ENCODE measurements around the gene ELMOD3.
A peak's percentile ranks its signal among the peaks of the same experiment; 100 is the strongest.
"Not testable (repeated sequence)": the region's sequence is repeated elsewhere in the genome, so short reads cannot be mapped to it uniquely, and the experiment has no call there.

The ELMOD3 gene
- total RNA-seq, result 14.7 to 37.6 (median 36.5) reads per million in 3 experiments

DNA sequence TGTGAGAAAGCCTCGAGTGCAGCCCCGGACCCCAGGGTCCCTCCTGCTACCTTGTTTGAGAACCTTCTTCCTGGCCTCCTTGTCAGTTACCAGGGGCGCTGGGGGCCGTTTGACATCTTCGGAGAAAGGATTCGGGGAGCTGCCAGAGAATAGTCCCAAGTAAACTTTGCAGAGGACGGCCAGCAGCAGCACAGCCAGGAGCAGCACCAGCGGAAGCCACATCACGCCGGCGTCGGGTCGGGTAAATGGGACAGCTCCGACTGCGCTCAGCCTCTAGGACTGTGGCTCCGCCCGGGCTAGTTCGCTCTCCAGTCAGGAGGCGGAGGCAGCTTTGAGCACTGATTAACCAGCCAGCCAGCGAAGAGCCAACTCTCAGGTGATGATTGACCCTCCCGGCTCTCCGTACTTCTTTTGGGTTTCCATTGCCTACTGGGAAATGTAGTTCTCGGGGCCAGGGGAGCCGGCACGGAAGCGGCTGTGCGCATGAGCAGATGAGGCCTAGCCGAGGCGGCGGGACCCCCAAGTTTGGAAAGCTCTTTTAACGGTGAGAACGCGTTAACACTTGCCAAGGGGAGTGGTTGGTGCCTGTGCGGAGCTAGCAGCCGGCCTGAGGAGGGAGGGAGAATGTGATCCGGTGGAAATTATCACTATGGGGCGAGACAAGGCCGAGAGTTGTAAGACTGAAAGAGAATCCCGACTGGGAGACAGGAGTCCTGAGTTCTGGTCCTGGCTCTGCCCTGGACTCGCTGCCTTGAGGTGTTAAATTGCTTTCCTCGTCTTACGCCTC, at the start of gene ELMOD3, which contains the start of gene RETSAT:
ELMOD3 (plus strand) TSS at position 484 of the 787 bp plus-strand sequence. CDS start 2,430 bp downstream, outside the sequence.
RETSAT (minus strand) TSS at position 243 of the 787 bp plus-strand sequence; CDS start at position 222, 21 bp downstream.
- DNase-seq, result peak; percentile 98

DNA sequence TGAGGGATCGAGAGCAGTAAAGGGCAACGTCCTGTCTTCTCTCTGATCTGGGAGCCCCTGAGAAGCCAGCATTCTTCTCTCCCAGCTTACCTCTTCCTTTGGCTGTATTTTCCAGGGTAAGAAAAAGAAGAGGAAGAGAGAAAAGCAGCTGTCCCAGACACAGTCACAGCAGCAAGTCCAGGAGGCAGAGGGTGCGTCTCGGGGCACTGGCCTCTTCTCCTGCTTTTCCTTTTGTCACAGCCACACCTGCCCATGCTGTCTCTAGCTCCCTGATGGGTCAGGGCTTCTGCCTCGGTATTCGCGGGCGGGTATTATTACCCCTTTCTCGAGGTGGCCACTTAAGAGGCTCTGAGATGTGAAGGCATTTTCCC, 47.1 kb upstream of the ELMOD3 start:
- no peak for DNase-seq

DNA sequence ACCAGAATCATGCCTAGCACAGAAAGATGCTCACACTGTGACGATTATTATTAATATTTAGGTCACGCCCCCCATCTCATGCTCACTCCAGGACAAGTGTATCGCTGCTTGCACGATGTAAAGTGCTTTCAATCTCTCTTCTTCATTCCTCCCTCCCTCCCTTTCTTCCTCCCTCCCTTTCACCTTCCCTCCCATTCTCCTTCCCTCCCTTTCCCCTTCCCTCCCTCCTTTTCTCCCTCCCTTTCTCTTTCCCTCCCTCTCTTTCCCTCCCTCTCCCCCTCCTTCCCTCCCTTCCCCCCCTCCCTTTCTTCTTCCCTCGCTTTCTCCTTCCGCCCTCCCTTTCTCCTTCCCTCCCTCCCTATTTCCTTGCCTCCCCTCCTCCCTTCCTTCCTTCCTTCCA, 46.4 kb upstream of the ELMOD3 start:
- DNase-seq, result no peak

DNA sequence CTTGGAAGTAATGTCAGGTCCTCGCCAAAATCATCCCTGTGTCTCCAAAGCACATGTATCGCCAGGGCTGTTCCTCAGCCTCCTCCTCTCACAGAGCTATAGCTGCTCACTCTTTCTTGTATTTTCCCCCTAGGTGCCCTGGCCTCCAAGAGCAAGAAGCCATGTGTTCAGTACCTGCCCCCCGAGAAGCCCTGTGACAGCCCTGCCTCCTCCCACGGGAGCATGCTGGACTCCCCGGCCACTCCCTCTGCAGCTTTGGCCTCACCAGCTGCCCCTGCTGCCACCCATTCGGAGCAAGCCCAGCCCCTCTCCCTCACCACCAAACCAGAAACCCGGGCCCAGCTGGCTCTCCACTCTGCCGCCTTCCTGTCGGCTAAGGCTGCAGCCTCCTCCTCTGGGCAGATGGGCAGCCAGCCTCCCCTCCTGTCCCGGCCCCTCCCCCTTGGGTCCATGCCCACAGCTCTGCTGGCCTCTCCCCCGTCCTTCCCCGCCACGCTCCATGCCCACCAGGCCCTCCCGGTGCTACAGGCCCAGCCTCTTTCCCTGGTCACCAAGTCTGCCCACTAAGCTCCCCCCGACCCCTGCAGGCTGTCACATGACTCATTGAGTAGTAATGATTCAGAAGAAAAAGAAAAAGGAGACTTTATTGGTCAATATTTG, 45.5 kb upstream of the ELMOD3 start:
- no peak for DNase-seq

DNA sequence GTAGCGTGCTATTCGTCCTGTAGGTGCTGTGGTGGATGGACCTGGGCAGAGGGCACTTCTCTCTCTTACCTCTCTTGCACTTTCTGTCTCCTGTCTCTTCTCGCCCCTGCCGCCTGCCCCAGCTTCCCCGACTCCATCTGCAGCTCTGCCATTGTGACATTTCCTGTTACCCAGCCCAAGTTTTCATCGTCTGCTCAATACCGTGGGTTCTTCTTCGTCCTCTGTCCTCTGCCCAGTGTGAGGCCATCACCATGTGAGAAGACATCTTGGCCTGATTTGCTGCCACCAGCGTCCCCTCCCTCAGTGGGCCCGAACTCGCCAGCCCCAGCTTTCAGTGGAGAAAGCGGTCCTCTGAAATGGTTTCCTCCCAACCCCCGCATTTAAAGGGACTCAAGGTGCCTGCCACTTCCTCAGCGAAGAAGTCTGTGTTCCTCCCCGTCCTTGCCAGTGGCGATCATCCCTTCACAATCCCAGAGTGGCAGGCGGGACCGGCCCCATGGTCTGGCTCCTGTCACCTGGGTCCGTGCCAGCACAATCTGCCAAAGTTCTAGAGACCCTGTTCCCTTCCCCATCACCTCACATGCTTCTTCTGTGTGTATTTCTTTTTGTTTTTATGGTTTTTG, 44.8 kb upstream of the ELMOD3 start:
- peak; percentile 26 for DNase-seq

DNA sequence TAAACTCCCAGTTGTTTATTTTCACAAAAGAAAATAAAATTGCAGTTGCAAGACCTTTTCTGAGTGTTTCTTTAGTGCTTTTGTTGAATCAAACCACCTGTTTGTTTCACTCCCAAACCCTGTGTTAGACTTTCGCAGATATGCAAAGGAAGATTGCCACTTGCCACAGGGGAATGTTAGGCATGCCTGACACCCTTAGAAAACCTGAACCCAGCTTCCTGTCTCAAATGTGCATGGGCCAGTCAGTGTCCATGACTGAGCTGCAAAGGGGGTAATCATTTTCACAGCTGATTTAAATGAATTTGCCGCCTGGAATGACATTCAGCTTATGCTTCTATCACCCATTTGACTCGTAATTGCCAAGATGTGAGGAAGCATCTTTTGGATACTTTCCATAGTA, 44.2 kb upstream of the ELMOD3 start:
- no peak for DNase-seq

DNA sequence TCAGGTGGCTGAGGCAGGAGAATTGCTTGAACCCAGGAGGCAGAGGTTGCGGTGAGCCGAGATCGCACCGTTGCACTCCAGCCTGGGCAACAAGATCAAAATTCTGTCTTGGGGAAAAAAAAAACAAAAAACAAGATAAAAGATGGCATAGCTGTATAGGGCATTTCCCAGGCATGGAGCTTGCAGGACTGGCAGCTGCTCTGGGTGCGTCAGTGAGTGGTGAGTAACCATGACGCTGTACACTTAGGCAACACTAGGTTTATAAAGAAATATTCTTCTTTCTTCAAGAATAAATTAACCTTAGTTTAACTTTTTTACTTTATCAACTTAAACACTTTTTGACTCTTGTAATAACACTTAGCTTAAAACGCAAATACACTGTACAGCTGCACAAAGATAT, 42.2 kb upstream of the ELMOD3 start:
- no peak for DNase-seq

DNA sequence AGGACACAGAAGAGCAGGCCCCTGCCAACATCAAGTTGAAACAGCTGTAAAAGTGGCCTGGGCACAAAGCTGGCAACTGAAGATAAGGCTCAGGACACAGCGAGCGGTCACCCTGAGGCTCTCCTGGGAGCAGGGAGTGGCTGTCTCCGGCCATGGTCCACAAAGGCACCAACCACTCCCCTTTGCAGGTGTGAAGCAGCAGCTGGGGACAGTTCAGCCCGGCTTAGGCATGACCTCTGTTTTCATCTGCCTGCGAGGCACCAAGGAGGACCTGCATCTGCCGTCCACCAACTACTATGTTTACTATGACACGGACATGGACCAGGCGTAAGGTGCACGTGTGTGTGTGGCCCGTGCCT, 39.7 kb upstream of the ELMOD3 start:
- DNase-seq, result no peak

DNA sequence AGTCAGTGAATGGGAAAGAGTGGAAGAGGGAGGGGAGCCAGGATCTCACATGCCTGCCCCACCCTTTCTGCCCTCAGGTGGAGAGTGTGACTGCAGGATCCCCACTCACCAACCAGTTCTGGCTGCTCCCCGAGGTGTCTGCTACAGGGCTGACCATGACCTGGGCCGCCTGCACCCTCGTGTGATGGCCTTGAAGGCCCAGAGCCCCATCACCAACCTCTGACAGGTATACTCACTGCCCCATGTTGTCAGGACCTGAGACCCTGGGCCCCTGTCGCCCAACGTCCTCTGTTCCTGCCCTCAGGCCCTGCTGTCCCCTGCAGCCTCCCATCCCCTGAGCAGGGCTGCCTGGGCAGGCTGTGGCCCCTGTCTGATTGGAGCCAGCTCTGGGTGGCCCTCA, 38.6 kb upstream of the ELMOD3 start:
- not testable (repeated sequence) for DNase-seq

DNA sequence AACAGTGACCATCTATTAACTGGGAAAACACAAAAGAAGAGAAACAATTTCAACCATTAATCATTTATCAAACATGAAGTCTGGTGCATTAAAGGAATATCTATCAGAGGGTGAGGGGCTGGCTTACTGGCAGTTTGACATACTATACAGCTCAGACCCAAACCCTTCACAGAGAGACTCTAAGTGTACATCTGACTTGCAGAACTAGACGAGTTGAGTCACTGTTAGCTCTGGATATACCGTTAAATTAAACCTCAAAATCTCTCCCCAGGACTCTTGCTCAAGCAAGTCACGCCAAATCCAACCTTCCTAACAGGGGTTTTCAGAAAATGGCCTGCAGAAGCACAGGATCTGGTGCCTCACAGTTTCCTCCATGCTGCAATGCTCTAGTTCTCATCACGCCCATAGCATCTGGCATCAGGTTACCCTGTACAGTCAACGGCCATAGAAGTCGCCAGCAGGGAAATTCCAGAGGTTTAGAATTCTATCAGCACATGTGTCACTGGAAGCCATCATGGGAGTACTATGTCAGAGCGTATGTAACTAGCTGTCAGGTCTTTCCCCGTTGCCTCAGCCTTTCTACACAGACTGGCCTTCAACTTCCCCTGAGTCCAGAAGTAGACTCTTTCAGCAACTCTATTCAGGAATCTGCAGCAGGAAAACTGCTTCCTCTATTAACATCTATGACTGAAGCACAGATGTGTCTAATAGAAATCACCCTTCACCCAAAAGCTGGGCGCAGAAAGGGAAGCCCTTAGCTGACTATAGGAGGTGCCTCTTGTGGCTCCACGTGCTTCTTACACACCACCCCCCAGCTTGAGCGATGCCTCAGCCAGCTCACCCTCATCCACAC, 36.1 kb upstream of the ELMOD3 start:
- no peak for DNase-seq

DNA sequence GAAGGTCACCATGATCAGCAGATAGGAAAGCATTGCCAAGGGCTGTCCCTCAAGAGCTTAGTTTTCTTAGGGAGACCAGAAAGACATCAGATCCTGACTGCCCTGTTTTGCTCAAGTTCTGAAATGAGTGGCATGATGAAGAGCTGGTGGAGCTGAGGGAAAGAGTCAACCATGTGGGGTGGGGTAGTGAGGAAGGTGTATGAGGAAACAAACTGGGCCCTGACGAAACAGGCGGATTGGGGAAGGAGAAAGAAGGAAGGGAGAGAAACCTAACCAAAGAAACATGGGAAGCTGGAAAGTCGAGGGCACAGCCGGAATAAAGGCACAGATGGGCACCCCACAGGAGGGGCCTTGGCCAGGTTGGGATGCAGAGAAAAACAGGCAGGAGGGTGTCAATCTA, 34.8 kb upstream of the ELMOD3 start:
- DNase-seq, result no peak

DNA sequence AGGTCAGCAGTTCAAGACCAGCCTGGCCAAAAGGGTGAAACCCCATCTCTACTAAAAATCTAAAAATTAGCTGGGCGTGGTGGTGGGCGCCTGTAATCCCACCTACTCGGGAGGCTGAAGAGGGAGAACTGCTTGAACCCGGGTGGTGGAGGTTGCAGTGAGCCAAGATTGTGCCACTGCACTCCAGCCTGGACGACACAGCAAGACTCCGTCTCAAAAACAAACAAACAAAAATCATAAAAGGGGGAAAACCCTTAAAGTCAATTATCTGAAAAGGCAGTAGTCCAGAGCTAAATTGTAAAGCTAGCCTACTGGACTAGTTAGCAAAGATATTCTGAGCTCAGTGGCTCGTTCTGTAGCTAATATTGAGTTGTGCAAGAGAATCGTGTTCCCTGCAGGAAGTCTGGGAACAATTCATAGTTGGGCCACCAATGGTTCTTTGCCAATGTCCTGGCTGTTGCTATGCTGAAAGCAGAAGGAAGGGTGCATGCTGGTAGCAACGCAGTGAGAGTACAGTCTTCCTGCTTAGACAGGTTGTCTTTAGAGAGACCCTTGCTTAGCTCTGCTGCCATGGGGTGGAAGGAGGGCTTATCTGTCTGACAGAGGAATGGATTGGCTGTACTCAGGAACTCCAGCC, 31.1 kb upstream of the ELMOD3 start:
- DNase-seq, result no peak

DNA sequence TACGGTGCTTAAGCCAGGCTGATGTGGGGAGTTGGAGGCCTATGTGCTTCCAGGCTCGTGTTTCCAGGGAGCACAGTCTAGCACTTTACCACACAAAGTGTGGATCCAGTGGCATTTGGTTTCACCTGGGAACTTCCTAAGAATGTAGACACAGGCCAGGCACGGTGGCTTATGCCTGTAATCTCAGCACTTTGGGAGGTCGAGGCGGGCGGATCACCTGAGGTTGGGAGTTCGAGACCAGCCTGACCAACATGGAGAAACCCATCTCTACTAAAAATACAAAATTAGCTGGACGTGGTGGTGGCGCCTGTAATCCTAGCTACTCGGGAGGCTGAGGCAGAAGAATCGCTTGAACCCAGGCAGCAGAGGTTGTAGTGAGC, 30.6 kb upstream of the ELMOD3 start:
- DNase-seq, result not testable (repeated sequence)

DNA sequence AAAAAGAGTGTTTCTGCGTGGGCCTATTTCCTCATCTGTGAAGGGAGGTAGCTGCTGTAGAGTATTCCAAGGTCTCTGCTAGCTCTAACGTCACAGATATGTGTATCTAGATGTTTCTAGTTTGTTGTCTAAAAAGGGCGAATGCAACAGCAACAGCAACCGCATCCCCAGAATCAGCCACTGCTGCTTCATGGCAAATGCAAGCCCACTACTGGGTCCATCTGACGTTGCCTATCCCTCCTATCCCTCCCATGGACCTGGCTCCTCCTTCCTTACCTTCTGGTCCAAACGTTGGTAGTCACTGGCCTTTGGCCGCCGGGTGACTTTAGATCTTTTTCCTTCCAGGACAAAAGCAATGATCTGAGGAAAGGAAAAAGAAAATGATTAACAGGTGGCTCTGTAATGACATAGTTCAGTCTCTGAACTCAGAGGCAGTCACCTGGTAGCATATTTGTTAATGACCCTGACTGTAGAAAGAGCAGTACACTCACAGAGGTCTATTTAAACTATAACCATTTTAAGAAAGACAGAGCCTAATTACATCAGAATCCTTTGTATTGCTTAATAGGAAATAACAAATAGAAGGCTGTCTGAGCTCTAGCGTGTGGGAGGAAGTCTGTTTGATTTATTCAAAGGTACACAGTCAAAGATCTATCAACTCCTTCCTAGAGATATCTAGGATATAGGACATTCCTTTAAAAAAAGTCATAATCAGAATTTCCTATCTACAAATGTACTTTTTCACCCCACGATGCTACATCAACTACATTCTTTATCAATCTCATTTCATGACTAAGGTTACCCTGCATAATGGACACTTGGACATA, 29.7 kb upstream of the ELMOD3 start:
- DNase-seq, result no peak

DNA sequence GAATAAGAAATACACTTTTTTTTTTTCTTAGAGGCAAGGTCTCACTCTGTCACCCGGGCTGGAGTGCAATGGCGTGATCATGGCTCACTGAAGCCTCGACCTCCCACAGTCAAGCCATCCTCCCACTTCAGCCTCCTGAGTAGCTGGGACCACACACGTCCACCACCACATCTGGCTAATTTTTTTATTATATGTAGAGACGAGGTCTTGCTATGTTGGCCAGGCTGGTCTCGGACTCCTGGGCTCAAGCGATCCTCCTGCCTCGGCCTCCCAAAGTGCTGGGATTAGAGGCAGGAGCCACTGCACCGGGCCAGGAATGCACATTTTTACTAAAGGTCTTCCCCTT, 29.1 kb upstream of the ELMOD3 start:
- DNase-seq, result no peak

DNA sequence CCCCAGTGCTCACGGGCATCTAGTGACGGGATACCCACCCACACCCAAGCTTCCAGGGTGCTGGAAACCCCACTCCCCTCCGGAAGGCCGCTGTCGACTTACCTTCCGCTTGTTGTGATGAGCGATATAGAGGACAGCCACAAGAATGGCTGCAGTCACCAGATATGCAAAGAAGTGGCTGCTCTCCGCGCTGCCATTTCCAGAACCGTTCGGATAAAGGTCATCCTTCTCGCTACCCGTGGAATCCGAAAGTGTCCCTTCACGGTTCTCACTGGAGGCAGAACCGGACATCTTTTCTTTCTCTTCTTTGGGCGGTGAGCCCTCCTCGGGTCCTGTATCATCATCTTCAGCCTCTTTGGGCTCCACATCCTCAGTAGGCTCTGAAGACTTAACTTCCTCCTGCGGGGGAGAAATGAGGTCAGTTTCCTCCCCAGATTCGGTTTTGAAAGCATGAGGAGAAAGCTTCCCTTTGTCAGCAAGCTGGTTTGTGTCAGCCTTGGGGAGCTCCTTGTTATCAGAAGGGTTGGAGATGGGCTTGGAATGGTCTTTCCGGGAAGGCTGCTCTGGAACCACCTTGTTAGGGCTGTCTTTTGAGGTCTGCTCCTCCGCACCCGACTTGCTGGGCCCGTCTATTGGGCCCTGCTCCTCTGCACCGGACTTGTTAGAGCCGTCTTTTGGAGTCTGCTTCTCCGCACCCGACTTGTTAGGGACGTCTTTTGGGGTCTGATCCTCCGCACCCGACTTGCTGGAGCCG, 28.0 kb upstream of the ELMOD3 start:
- DNase-seq, result peak; percentile 69

DNA sequence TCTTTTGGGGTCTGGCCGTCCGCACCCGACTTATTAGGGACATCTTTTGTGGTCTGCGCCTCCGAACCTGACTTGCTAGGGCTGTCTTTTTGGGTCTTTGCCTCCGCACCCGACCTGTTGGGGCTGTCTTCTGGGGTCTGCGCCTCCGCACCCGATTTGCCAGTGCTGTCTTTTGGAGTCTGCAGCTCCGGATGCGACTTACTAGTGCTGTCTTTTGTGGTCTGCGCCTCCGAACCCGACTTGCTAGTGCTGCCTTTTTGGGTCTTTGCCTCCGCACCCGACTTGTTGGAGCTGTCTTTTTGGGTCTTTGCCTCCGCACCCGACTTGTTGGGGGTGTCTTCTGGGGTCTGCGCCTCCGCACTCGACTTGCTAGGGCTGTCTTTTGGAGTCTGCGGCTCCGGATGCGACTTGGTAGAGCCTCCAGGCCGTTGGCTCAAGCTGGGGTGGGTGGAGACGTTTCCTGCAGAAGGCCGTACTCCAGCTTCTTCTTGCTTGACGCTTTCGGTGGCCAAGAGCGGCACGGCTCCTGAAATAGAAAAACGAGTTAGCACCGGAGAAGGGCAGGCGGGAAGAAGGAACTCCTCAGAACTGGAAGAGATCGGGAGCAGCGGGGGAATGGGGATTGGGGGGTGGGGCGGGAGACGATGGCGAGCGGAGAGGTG, 27.3 kb upstream of the ELMOD3 start:
- DNase-seq, result peak; percentile 62

DNA sequence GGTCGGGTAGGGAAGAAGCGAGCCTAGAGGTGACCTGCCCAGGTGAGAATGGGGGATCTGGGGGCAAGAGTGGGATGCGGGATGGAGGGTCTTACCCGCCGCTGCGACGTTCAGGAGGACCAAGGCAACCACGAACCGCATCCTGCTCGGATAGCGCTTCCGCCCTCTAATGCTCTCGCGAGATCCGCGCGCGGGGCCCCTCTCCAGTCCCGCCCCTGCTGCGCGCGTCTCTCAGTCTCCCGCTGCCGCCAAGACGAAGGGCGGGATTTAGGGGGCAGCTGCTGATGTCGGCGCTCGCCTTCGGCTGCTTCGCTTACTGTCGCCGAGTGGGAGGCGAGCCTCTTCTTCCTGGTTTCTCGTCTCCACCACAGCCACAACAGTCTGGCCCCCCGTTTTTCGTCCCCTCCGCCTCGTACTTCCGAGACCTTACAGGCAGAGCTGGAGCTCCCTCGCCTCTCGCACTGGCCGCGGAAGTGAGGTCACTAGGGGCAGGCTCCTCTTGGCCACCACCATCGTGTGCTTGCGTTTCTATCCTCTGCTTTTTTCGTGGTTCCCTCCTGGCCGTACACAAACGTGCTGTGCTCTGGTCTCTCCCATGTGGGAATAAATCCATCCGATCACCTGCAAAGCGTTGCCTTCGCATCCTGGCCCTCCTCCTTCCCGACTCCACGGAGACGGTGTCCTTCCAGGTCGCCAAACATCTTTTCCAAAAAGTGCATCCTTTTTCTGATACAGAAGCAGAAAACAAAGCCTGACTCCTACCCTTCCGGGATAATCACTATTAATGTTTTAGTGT, 26.5 kb upstream of the ELMOD3 start, which contains the start of gene TGOLN2:
TGOLN2 (minus strand) TSS at position 168 of the 796 bp plus-strand sequence; CDS start at position 141, 27 bp downstream.
- DNase-seq, result peak; percentile 94

DNA sequence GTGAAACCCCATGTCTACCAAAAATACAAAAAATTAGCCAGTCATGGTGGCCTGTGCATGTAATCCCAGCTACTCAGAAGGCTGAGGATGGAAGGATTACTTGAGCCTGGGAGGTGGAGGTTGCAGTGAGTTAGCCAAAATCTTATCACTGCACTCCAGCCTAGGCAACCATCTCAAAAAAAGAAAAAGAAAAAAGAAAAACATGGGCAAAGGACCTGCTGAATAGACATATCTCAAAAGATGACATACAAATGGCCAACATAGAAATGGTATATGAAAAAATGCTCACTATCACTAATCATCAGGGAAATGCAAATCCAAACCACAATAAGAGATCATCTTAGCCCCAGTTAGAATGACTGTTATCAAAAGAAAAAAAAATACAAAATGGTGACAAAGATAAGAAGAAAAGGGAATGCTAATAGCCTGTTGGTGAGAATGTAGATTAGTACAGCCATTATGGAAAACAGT, 25.4 kb upstream of the ELMOD3 start:
- no peak for DNase-seq

Data from central memory CD4-positive, alpha-beta T cell (primary cell).